Neuron (in vitro differentiated cells): Measurements from ENCODE around the gene CTTNBP2NL.
A peak's percentile ranks its signal among the peaks of the same experiment; 100 is the strongest.

Source experiments
- H2AFZ ChIP-seq: one replicate; pipeline ENCODE4 v1.6.1; 2013; ENCODE audit warnings: low read depth, mild to moderate bottlenecking, inconsistent platforms, low read length, moderate library complexity
- H3K27me3 ChIP-seq: one replicate; pipeline ENCODE4 v1.6.1; 2013; ENCODE audit warnings: low read length; ENCODE audit not compliant: insufficient read depth
- H3K36me3 ChIP-seq: one replicate; pipeline ENCODE4 v1.6.1; 2013; ENCODE audit warnings: low read length; ENCODE audit not compliant: insufficient read depth
- H3K4me1 ChIP-seq: one replicate; pipeline ENCODE4 v1.6.1; 2013; ENCODE audit warnings: low read length; ENCODE audit not compliant: insufficient read depth
- H3K4me3 ChIP-seq: 2 replicates; pipeline ENCODE4 v1.5.1; 2013; ENCODE audit warnings: mild to moderate bottlenecking, low read length, moderate library complexity
- H3K9me3 ChIP-seq: one replicate; pipeline ENCODE4 v1.6.1; 2013; ENCODE audit warnings: low read length

The CTTNBP2NL gene

DNA sequence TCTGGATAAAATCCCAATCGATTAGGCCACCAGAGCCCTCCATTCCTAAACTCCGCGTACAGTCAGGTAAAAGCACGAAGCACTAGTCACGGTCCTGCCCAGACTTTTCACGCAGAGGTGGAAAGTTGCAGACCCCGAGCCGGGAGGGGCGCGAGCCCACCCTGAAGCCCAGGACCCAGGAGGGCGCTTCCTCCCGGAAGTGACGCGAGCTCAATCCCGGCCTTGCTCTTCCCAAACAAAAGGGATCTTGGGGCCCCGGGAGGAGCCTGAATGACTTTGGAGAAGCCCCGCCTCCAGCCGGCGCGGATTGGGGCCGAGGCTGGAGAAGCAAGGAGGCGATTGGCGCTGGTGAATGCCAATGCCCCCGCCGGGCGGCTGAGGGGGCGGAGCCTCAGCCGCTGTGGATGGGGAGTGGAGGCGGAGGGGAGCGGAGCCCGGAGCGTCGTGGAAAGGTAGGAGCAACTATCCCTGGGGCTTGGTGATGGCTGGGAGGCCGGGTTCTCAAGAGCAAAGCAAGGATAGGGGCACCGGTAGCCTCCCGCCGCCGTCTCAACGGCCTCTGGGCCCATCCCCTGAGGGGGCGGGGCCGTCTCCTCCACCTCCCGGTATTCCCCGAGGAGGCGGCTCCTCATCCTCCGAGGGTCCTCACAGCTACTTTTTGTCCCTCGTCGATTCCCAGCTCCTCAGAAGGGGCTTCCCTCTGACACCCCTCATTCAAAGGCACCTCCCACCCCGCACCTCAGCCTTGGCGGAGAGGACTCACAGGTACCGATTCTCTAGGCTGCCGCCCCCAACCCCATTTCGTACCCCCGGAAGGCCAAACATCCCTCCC, at the start of gene CTTNBP2NL:
TSS of gene CTTNBP2NL (plus strand) at position 394 of the 832 bp plus-strand sequence. CDS start 19,952 bp downstream, outside the sequence.
- peak within 1 kb of the TSS; percentile 97 for H3K4me3 ChIP-seq
- peak within 1 kb of the TSS; percentile 91 for H2AFZ ChIP-seq
- H3K9me3 ChIP-seq = no peaks in the 10 kb centered on the region
- H3K36me3 ChIP-seq = peaks cover 3% of the 10 kb centered on the region
- H3K4me1 ChIP-seq = peaks cover 30% of the 10 kb centered on the region
- H3K27me3 ChIP-seq = no peaks in the 10 kb centered on the region

GRCh38 chr1:112346801-112347350, 49.1 kb upstream of the CTTNBP2NL start:
- Histone ChIP-seq H3K9me3 (peaks cover 2% of the 10 kb centered on the region), H3K4me1 (no peaks in the 10 kb centered on the region), H2AFZ (no peak overlapping the region), H3K36me3 (no peaks in the 10 kb centered on the region), H3K27me3 (peaks cover 6% of the 10 kb centered on the region), H3K4me3 (no peak overlapping the region)

DNA sequence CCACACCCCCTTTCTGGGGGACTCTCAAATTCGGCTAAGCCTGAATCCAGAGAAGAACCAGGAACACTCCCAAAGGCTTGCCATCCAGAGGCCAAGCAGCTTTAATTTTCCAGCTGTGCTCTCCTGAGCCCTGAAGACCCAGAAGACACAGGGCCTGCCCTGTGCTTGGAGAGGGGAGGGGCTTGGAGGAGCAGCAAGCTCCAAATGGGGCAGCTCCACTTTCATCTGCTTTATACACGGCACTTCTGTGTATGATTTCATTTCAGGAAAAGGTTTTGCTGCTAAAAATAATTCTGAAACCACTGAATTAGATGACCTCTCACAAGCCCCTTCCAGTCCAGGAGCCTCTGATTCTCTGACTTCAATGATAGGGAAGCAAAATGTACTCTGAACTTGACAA, 39.2 kb upstream of the CTTNBP2NL start:
- H2AFZ ChIP-seq = no peak overlapping the region
- no peaks in the 10 kb centered on the region for H3K36me3 ChIP-seq
- no peaks in the 10 kb centered on the region for H3K27me3 ChIP-seq
- no peak overlapping the region for H3K4me3 ChIP-seq
- no peaks in the 10 kb centered on the region for H3K4me1 ChIP-seq
- no peaks in the 10 kb centered on the region for H3K9me3 ChIP-seq

- Histone ChIP-seq H3K36me3 (no peaks in the 10 kb centered on the region), H3K27me3 (no peaks in the 10 kb centered on the region), H3K9me3 (no peaks in the 10 kb centered on the region), H3K4me3 (no peak overlapping the region), H2AFZ (no peak overlapping the region), H3K4me1 (no peaks in the 10 kb centered on the region)
These were observed 38.5 kb upstream of the CTTNBP2NL start for GRCh38 chr1:112357467-112357866.

DNA sequence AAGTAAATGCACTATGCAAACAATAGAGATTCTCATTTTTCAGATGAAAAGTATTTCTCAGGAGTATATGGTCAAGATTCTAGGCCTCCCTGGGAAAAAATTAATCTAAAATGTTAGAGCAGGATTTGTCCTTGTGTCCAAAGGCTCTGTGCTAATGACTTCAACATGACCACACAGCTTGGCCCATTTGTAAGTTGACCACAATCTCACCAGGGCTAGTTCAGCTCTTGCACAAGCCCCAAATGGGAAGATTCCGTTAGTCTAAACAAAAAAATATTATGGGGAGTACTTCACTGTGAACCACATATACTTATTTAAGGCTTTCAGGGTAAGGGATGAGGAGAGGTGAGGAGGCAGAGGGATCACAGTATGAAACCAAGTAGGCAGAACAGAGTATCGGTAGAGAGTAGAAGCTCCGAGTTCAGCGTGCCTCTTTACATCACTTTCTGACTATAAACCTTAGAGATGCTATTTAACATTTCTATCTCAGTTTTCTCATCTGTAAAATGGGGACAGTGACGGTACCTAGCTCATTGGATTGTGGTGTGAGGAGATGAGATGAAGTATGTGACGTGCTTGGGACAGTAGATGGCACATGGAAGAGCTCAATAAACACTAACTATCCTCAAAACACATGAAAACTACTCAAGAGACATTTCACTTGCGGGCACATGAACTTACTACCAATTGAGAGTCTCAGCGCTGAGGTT, 37.8 kb upstream of the CTTNBP2NL start:
- Histone ChIP-seq H3K9me3 (no peaks in the 10 kb centered on the region), H3K4me3 (no peak overlapping the region), H3K36me3 (no peaks in the 10 kb centered on the region), H3K4me1 (no peaks in the 10 kb centered on the region), H3K27me3 (no peaks in the 10 kb centered on the region), H2AFZ (no peak overlapping the region)

GRCh38 chr1:112358798-112359408, 37.1 kb upstream of the CTTNBP2NL start:
- Histone ChIP-seq H2AFZ (no peak overlapping the region), H3K36me3 (no peaks in the 10 kb centered on the region), H3K4me1 (no peaks in the 10 kb centered on the region), H3K9me3 (no peaks in the 10 kb centered on the region), H3K4me3 (no peak overlapping the region), H3K27me3 (no peaks in the 10 kb centered on the region)

DNA sequence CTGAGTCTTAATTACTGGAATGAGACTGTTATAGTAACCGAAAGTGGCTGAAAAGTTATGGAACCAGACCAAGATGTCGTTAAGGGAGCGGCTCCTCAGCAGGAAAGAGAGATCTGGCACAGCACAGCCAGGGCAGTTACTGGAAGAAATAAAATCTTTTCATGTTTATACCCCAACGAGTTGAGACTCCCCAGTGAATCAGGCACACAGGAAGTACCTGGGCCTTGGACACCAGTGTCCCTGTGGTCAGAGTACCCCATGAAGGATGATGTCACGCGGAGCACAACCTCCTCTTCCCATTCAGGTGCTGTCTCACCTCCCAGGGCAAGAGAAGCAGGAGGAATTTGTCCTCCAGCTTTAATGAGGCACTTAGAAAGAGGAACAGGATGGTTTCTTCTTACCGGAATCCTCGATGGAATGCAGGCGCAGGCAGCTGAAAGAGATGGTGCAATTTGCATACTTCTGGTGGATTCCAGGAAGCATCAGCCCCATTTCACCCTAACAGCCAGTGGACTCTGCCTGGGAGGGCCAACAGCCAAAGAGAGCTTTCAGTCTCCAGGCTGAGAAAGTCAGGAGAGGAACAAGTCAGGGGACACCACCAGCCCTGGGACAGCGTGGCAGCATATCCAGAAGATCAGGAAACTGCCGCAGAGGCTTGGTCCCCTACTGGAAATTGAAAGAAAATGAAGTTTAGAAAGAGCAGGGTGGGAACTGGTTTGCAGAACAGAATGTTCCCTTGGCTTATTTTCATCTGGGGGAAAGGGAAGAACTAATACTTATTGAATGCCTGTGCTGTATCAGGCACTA, 35.9 kb upstream of the CTTNBP2NL start:
- Histone ChIP-seq H3K4me3 (no peak overlapping the region), H3K36me3 (no peaks in the 10 kb centered on the region), H3K4me1 (no peaks in the 10 kb centered on the region)

DNA sequence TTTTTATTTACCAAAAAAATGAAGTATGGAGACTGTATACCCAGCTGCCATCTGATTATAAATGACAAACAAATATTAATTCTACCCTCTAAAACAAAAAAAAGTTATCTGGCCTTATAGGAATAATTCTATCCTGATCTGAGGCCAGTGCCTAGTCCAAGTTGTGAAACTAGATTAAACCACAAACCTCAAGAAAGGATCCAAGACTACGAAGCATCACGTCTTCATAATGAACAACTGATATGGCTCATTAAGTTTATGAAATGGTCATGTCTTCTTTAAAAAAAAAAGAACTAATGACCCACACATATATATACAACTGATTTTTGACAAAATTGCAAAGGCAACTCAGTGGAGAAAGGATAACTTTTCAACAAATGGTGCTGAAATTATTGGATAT, 32.4 kb upstream of the CTTNBP2NL start:
- Histone ChIP-seq H3K4me1 (no peaks in the 10 kb centered on the region), H3K9me3 (no peaks in the 10 kb centered on the region), H2AFZ (no peak overlapping the region), H3K36me3 (no peaks in the 10 kb centered on the region), H3K4me3 (no peak overlapping the region), H3K27me3 (no peaks in the 10 kb centered on the region)

More for the DNA sequence above, 35.9 kb upstream of the CTTNBP2NL start:
- H2AFZ ChIP-seq = no peak overlapping the region
- H3K9me3 ChIP-seq = no peaks in the 10 kb centered on the region
- no peaks in the 10 kb centered on the region for H3K27me3 ChIP-seq

DNA sequence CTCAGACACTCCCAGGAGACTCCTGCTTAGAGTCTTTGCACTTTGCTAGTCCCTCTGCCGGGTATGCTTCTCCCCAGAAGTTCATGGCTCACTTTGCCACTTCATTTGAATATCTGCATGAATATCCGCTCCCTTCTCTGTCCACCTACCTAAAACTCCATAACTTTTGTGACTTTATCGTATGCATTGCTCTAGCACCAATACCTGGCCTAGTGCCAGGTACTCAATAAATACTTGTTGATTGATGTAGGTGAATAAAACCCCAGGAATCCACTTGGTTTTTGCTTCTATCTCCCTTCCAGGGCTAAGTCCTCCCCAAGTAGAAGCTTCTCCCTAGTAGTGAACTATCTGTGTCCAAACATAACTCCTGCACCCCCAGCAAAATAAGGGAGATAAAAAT, 27.8 kb upstream of the CTTNBP2NL start:
- Histone ChIP-seq H3K36me3 (no peaks in the 10 kb centered on the region), H3K4me1 (no peaks in the 10 kb centered on the region), H3K4me3 (no peak overlapping the region), H3K27me3 (peaks cover 4% of the 10 kb centered on the region), H2AFZ (no peak overlapping the region), H3K9me3 (no peaks in the 10 kb centered on the region)

GRCh38 chr1:112369392-112370285, 26.4 kb upstream of the CTTNBP2NL start:
- Histone ChIP-seq H2AFZ (no peak overlapping the region), H3K9me3 (no peaks in the 10 kb centered on the region), H3K4me3 (no peak overlapping the region), H3K36me3 (no peaks in the 10 kb centered on the region), H3K4me1 (no peaks in the 10 kb centered on the region), H3K27me3 (peaks cover 6% of the 10 kb centered on the region)

- Histone ChIP-seq H2AFZ (no peak overlapping the region), H3K9me3 (no peaks in the 10 kb centered on the region), H3K27me3 (peaks cover 6% of the 10 kb centered on the region), H3K36me3 (no peaks in the 10 kb centered on the region), H3K4me1 (no peaks in the 10 kb centered on the region), H3K4me3 (no peak overlapping the region)
These were observed 25.0 kb upstream of the CTTNBP2NL start for GRCh38 chr1:112370996-112371395.

DNA sequence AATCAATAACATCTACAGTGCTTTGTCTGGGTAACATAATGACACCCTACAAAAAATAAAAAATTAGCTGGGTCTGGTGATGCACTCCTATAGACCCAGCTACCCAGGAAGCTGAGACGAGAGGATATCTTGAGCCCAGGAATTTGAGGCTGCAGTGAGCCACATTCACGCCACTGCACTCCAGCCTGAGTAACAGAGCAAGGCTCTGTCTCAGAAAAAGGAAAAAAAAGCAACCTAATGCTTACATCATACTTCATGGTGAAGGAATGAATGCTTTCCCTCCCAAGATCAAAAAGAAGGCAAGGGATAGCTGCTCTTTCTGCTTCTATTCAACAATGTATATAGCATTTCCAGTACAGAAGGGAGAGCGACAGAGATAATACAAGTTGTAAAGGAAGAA, 24.2 kb upstream of the CTTNBP2NL start:
- Histone ChIP-seq H3K4me1 (no peaks in the 10 kb centered on the region), H3K9me3 (no peaks in the 10 kb centered on the region), H3K4me3 (no peak overlapping the region), H3K27me3 (peaks cover 6% of the 10 kb centered on the region), H3K36me3 (no peaks in the 10 kb centered on the region), H2AFZ (no peak overlapping the region)
